Neural crest cell (in vitro differentiated cells): Measurements from ENCODE around the gene ELL. TPM values are rescaled to one million over a fixed set of nuclear protein-coding genes. Genes with fewer than 3 reads are reported as not detected.

Experiments
- DNase-seq: peaks from one replicate; pipeline ENCODE4 v3.0.0; 2021; ENCODE audit warnings: low read depth, mixed read lengths, low spot score
- H3K27ac Mint-ChIP-seq: one replicate; pipeline ENCODE4 v1.8.0; 2021; ENCODE audit warnings: mild to moderate bottlenecking, mixed read lengths; ENCODE audit not compliant: unreplicated experiment
- H3K27me3 Mint-ChIP-seq: 2 replicates; pipeline ENCODE4 v1.8.0; 2021; ENCODE audit warnings: low read depth, mild to moderate bottlenecking, mixed read lengths
- H3K36me3 Mint-ChIP-seq: 2 replicates; pipeline ENCODE4 v1.8.0; 2021; ENCODE audit warnings: low read depth, mild to moderate bottlenecking, mixed read lengths
- H3K4me1 Mint-ChIP-seq: 2 replicates; pipeline ENCODE4 v1.8.0; 2021; ENCODE audit warnings: mixed read lengths
- H3K4me3 Mint-ChIP-seq: one replicate; pipeline ENCODE4 v1.8.0; 2021; ENCODE audit warnings: mild to moderate bottlenecking, mixed read lengths
- H3K9me3 Mint-ChIP-seq: 2 replicates; pipeline ENCODE4 v1.8.0; 2021; ENCODE audit warnings: mixed read lengths
- total RNA-seq: library from RNA; stranded (reverse); gene quantifications from 2 replicates; pipeline ENCODE4 v1.2.1, GENCODE V29; 2021
- TF ChIP-seq, protein P1 (sequence below): fragments of 200-600 bp; sonication (generic); conservative IDR thresholded peaks from 2 replicates; pipeline ENCODE4 v1.5.0; 2021; ENCODE audit warnings: antibody characterized with exemption, mild to moderate bottlenecking

The ELL gene
- total RNA-seq, 1 donor from 2014 or later, result 11.1 TPM

DNA sequence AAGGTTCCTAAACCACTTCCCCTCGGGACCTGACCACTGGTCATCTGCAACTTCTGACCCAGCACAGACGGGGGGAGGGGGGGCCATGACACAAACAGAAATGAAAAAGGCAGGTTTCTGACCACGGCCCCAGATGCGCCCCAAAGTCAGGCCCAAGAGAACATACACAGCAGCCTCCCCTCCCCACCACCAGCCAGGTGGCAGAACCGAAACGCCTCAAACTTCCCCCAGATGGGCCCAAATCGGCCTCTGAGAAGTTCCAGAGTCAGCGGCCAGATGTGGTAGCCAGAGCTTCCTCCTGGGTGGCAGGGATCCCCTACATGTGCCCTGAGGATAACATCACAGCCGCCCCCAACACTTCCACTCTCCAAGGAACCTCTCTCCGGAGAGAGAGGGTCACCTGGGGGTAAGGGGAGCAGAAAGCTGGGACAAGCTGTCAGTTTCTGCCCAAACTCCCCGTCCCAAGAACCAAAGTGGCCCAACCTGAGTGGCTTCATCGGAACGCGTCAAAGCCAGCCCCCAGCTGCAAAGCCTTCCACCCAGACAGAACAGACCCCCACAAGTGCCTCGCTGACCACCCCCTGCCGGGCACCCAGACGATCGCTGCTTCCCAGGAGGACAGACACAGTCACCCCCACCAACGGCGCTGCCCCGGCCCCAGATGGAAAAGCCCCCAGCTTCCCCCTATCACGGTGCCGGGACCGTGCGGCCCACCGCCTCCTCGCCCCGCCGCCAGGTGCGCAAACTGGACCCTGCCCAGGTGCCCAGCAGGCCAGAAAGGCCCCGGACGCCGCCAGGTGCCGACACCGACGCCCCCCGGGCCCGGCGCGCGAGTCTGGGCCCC lies 800 bp downstream of the ELL start:
- Mint-ChIP-seq H3K4me1 (peaks cover 21% of the 10 kb centered on the region), H3K9me3 (no peaks in the 10 kb centered on the region), H3K36me3 (no peaks in the 10 kb centered on the region), H3K27ac (peak overlapping the region; percentile 88), H3K4me3 (peak overlapping the region; percentile 98), H3K27me3 (no peaks in the 10 kb centered on the region)
- TF ChIP-seq, protein P1, sequence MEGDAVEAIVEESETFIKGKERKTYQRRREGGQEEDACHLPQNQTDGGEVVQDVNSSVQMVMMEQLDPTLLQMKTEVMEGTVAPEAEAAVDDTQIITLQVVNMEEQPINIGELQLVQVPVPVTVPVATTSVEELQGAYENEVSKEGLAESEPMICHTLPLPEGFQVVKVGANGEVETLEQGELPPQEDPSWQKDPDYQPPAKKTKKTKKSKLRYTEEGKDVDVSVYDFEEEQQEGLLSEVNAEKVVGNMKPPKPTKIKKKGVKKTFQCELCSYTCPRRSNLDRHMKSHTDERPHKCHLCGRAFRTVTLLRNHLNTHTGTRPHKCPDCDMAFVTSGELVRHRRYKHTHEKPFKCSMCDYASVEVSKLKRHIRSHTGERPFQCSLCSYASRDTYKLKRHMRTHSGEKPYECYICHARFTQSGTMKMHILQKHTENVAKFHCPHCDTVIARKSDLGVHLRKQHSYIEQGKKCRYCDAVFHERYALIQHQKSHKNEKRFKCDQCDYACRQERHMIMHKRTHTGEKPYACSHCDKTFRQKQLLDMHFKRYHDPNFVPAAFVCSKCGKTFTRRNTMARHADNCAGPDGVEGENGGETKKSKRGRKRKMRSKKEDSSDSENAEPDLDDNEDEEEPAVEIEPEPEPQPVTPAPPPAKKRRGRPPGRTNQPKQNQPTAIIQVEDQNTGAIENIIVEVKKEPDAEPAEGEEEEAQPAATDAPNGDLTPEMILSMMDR, result peak; percentile 32
- peak; percentile 33 for DNase-seq

DNA sequence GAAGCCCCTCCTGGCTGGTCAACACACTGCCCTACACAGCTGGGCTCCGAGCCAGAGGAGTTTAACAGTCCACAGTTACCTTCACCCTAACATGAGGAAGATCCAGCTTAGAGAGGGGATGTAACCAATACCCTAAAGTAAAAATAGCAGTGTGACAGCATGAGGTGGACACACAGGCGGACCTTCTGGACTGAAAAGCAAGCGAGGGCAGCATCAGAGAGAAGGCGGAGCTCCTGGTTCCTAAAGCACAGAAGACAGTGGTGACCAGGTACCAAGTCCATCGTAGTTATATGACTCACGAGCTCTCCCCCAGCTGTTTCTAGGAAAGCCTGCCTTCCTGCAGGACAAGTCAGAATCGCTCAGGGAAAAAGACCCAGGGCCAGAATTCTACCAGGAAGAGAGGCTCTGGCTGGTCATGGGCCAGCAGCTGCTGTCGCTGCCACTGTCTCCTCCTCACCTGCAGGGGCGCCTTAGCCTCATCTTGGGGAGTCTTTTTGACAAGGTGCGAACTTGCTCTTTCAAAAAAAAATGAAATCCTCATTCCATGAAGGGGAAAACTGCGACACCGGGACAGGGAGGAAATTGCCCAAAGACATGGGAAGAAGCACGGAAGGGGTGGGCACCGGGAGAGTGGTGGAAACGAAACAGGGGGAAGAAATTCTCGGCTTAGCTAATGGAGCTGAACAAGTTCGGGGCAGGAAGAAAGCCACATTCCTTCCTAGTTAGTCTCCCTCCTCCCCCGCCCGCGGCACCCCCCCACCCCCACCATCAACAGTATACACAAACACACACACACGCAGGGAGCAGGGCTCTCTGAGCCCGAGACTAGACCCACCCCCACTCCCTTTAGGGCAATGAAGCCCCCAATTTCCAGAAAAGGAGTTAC lies 1.7 kb downstream of the ELL start:
- TF ChIP-seq, protein P1, result peak; percentile 75
- Mint-ChIP-seq H3K27me3 (no peaks in the 10 kb centered on the region), H3K36me3 (no peaks in the 10 kb centered on the region), H3K9me3 (no peaks in the 10 kb centered on the region), H3K27ac (no peak overlapping the region), H3K4me3 (peak overlapping the region; percentile 89), H3K4me1 (peaks cover 25% of the 10 kb centered on the region)
- DNase-seq, result peak; percentile 20

DNA sequence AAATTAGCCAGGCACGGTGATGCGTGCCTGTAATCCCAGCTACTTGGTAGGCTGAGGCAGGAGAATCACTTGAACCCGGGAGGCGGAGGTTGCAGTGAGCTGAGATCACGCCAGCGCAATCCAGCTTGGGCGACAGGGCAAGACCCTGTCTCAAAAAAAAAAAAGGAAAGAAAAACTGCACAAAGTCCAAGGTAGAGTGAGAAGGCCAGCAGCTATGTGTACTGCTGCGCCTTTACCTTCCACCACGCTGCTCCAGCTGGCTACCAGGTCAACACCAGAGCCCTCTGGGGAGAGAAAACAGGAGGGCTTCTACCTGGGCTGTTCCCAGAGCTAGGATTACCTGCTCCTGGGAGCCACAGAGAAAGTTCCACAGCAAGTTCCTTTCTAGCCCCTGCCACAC lies 3.2 kb downstream of the ELL start:
- H3K9me3 Mint-ChIP-seq, result no peaks in the 10 kb centered on the region
- no peak for DNase-seq
- no peak overlapping the region for H3K27ac Mint-ChIP-seq
- H3K4me3 Mint-ChIP-seq, result peak overlapping the region; percentile 62
- peaks cover 34% of the 10 kb centered on the region for H3K4me1 Mint-ChIP-seq
- H3K36me3 Mint-ChIP-seq, result no peaks in the 10 kb centered on the region
- no peaks in the 10 kb centered on the region for H3K27me3 Mint-ChIP-seq
- TF ChIP-seq, protein P1, result no peak

DNA sequence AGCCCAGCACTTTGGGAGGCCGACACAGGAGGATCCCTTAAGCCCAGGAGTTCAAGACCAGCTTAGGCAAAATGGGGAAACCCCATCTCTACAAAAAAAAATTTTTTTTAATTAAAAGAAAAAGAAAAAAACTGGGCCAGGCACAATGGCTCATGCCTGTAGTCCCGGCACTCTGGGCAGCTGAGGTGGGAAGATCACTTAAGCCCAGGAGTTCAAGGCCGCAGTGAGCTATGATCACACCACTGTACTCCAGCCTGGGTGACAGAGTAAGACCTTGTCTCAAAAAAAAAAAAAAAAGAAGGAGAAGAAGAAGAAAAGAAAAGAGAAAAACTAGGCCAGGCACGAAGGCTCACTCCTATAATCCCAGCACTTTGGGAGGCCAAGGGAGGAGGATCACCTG lies 4.3 kb downstream of the ELL start:
- no peaks in the 10 kb centered on the region for H3K36me3 Mint-ChIP-seq
- TF ChIP-seq, protein P1, result no peak
- no peaks in the 10 kb centered on the region for H3K9me3 Mint-ChIP-seq

DNA sequence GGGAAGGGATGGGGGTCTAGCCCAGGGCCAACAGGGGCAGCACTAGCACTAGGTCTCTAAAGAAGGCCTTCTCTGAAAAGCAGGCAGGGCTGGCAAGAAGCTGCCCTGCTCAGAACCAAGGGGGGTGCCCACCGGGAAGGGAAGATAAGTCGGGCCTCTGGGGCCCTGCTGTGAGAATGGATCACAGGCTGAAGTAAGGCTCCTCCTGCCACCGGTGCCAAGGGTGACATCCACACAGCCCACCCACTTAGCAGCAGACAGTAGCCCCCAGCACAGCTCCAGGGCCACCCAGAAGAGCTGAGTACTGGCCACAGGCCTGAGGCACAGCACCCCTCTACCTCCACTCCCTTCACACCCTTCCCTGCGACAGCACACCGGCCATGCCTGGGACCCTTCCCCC lies 5.9 kb downstream of the ELL start:
- Mint-ChIP-seq H3K4me1 (peaks cover 27% of the 10 kb centered on the region), H3K9me3 (no peaks in the 10 kb centered on the region), H3K4me3 (peak overlapping the region; percentile 70), H3K36me3 (no peaks in the 10 kb centered on the region), H3K27ac (no peak overlapping the region), H3K27me3 (no peaks in the 10 kb centered on the region)
- TF ChIP-seq, protein P1, result no peak
- DNase-seq, result no peak

More for the DNA sequence above, 4.3 kb downstream of the ELL start:
- no peaks in the 10 kb centered on the region for H3K27me3 Mint-ChIP-seq
- no peak overlapping the region for H3K4me3 Mint-ChIP-seq
- DNase-seq, result no peak
- H3K4me1 Mint-ChIP-seq, result peaks cover 38% of the 10 kb centered on the region
- H3K27ac Mint-ChIP-seq, result no peak overlapping the region
